ENCODE results near the gene ZNF660.

The ZNF660 gene

DNA sequence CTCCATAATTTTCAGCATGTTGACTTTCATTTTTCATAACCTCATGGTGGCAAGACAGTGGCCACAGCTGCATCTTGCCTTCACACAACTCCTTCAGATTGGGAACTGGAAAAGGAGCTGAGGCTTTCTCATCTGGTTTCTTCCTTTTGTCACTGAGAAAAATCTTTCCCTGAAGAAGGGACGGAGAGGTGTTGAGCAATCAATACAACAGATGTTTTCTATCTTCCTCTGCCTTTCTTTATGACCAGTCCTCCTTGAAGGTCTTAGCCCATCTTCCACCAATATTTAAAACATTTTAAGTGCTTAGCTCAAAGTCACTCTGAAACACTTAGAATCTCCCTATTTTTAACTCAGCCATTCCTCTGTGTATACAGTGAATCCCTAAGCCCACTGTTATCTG lies 11.9 kb downstream of the ZNF660 start:
- TF ChIP-seq POLR2A (IDR thresholded peaks at IDR 0.05; ENCODE audit: low read depth, low read length), result no peak
- FAIRE-seq (no peak), DNase-seq (ENCODE audit: insufficient read length, low spot score) (no peak)

DNA sequence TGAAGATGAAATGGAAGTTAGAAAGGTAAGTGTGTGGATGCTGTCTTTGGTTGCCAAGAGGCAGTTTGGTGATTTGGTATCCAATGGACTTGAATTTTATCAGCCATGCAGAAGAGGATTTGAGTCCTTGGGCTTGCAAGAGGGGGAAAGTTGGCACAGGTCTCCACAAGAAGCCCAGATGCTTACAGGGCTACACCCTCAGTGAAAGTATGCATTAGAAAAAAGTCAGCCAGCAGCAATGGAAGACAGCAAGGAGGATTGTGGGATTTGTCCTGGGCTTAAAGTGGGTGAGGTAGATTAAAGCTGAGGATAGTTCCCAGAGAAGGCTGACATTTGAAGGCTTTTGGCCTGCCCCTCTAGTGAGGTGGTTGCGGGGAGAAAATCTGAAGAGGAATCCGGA lies 17.0 kb downstream of the ZNF660 start:
- no peak for TF ChIP-seq POLR2A (IDR thresholded peaks at IDR 0.05; ENCODE audit: low read depth, low read length)

GRCh38 chr3:44612678-44613077 lies 27.9 kb downstream of the ZNF660 start:
- DNase-seq (ENCODE audit: insufficient read length, low spot score) (no peak), FAIRE-seq (no peak)
- TF ChIP-seq POLR2A (IDR thresholded peaks at IDR 0.05; ENCODE audit: low read depth, low read length), result no peak

More for the DNA sequence above, 17.0 kb downstream of the ZNF660 start:
- no peak for FAIRE-seq
- no peak for DNase-seq (ENCODE audit: insufficient read length, low spot score)

- peak; percentile 80 for DNase-seq (ENCODE audit: insufficient read length, low spot score)
- peak; percentile 98 for FAIRE-seq
- peak; percentile 76 for TF ChIP-seq POLR2A (IDR thresholded peaks at IDR 0.05; ENCODE audit: low read depth, low read length)
These were observed 40.2 kb downstream of the ZNF660 start, which contains the start of gene ZNF197 for GRCh38 chr3:44624749-44625480. Gene ZNF197, plus strand, starts transcription at chr3:44625036. Its CDS starts 4,119 bp downstream, at chr3:44629155.

- DNase-seq (ENCODE audit: insufficient read length, low spot score) (no peak), FAIRE-seq (no peak)
- no peak for TF ChIP-seq POLR2A (IDR thresholded peaks at IDR 0.05; ENCODE audit: low read depth, low read length)
These were observed 44.0 kb downstream of the ZNF660 start for GRCh38 chr3:44628716-44629115.

DNA sequence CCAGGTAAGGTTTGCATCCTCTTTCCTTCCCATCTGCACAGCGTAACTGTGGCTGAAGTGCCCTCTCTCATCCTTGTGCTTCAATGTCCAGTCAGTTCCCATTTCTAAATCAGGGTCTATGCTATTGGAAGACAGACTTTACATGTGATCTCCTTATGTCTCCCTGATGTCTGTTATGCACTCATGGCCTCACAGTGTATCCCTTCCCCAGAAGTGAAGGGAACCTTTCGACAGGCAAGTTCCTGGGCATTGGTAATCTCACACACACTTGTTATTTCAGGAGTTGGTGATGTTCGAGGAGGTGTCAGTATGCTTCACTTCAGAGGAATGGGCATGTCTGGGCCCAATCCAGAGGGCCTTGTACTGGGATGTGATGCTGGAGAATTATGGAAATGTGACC lies 47.4 kb downstream of the ZNF660 start:
- no peak for TF ChIP-seq POLR2A (IDR thresholded peaks at IDR 0.05; ENCODE audit: low read depth, low read length)
- DNase-seq (ENCODE audit: insufficient read length, low spot score) (no peak), FAIRE-seq (no peak)

- FAIRE-seq, result no peak
- DNase-seq (ENCODE audit: insufficient read length, low spot score), result no peak
- no peak for TF ChIP-seq POLR2A (IDR thresholded peaks at IDR 0.05; ENCODE audit: low read depth, low read length)
These were observed 57.6 kb downstream of the ZNF660 start for GRCh38 chr3:44642337-44642736.

DNA sequence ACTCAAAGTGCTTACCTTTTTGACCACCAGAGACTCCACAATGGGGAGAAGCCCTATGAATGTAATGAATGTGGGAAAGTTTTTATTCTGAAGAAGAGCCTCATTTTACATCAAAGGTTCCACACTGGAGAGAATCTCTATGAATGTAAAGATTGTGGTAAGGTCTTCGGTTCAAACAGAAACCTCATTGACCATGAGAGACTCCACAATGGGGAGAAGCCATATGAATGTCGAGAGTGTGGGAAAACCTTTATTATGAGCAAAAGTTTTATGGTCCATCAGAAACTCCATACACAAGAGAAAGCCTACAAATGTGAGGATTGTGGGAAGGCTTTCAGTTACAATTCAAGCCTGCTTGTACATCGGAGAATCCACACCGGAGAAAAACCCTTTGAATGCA lies 58.3 kb downstream of the ZNF660 start:
- DNase-seq (ENCODE audit: insufficient read length, low spot score) (no peak), FAIRE-seq (peak; percentile 27)
- no peak for TF ChIP-seq POLR2A (IDR thresholded peaks at IDR 0.05; ENCODE audit: low read depth, low read length)

- DNase-seq (ENCODE audit: insufficient read length, low spot score) (no peak), FAIRE-seq (no peak)
- no peak for TF ChIP-seq POLR2A (IDR thresholded peaks at IDR 0.05; ENCODE audit: low read depth, low read length)
These were observed 63.0 kb downstream of the ZNF660 start for GRCh38 chr3:44647771-44648170.

DNA sequence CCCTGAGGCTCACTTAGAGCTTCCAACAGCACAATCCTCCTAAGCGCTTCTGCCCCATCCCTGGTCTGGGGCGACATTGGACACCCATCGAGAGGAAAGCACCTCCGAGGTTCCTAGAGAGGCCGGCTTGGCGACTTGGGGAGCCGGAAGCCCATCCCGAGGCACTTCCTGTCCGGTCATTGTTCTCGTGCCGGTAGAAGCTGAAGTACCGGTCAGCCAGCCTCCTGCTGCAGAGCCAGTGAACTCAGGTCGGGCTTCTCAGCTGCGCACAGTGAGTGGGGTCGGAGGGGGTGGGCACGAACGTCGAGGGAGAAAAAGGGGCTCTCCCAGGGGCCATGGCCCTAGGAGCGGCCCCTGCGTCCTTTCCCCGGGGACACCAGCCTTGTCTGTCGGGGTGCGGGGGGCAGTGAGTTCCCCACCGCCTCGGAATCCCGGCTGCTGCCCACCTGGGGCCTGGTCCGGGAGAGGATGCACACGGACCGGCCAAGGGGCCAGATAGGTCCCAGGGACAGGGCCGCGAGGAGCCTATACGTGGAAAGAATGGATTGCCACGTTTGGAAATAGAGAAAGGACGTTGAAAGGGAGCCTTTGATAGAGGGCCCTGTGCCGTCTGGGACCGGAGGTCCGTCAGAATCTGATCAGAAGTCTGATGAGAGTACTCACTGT lies 63.9 kb downstream of the ZNF660 start, which contains the start of gene ZNF35:
ZNF35 (plus strand) TSS at position 169 of the 666 bp plus-strand sequence. CDS start 2,336 bp downstream, outside the sequence.
- DNase-seq (ENCODE audit: insufficient read length, low spot score), result peak; percentile 71
- TF ChIP-seq POLR2A (IDR thresholded peaks at IDR 0.05; ENCODE audit: low read depth, low read length), result peak; percentile 60
- peak; percentile 99 for FAIRE-seq
